GM19099 (cell line): ENCODE results near the gene NR6A1.

Experiments used
- POLR2A ChIP-seq: IDR thresholded peaks from 3 replicates; pipeline ENCODE4 v1.6.1; 2011; ENCODE audit warnings: low read depth; ENCODE audit not compliant: insufficient read length; ENCODE audit errors: extremely low read depth

The NR6A1 gene

GRCh38 chr9:124771021-124771866 lies at the start of gene NR6A1:
TSS of gene NR6A1 (minus strand) at chr9:124771311.
- TF ChIP-seq POLR2A = peak; percentile 56

GRCh38 chr9:124818431-124819281 lies 47.5 kb upstream of the NR6A1 start:
- no peak for TF ChIP-seq POLR2A

GRCh38 chr9:124815601-124816000 lies 44.5 kb upstream of the NR6A1 start:
- no peak for TF ChIP-seq POLR2A

- TF ChIP-seq POLR2A = no peak
Measured at GRCh38 chr9:124814164-124814535, 43.0 kb upstream of the NR6A1 start.

GRCh38 chr9:124813501-124814163 lies 42.5 kb upstream of the NR6A1 start:
- no peak for TF ChIP-seq POLR2A

- no peak for TF ChIP-seq POLR2A
Measured at GRCh38 chr9:124813041-124813440, 41.9 kb upstream of the NR6A1 start.

- TF ChIP-seq POLR2A = no peak
Measured at GRCh38 chr9:124812441-124812876, 41.3 kb upstream of the NR6A1 start.

- TF ChIP-seq POLR2A = no peak
Measured at GRCh38 chr9:124810663-124811355, 39.7 kb upstream of the NR6A1 start.

GRCh38 chr9:124809741-124810500 lies 38.8 kb upstream of the NR6A1 start:
- no peak for TF ChIP-seq POLR2A

GRCh38 chr9:124809211-124809610 lies 38.1 kb upstream of the NR6A1 start:
- TF ChIP-seq POLR2A = no peak

GRCh38 chr9:124808246-124808956 lies 37.3 kb upstream of the NR6A1 start:
- TF ChIP-seq POLR2A = no peak

GRCh38 chr9:124805186-124805585 lies 34.1 kb upstream of the NR6A1 start:
- no peak for TF ChIP-seq POLR2A

GRCh38 chr9:124803911-124804310 lies 32.8 kb upstream of the NR6A1 start:
- no peak for TF ChIP-seq POLR2A
